ENCODE results near the gene NUDT1. TPM values are rescaled to one million over a fixed set of nuclear protein-coding genes. Genes with fewer than 3 reads are reported as not detected.

Gene NUDT1
- total RNA-seq, 2 donors from 2014 or later = 8.1 to 10.3 TPM

GRCh38 chr7:2242541-2243429 lies 759 bp downstream of the NUDT1 start:
- DNase-seq (peak in 1 of 2 donors; percentile 34), ATAC-seq (peak; percentile 37)
- intact Hi-C loops (cut with DNase I, micrococcal nuclease) = no loop called here

- DNase-seq (no peak), ATAC-seq (no peak)
- intact Hi-C loops (cut with DNase I, micrococcal nuclease) = no loop called here
These were observed 1.4 kb downstream of the NUDT1 start for GRCh38 chr7:2243458-2243857.

- ATAC-seq (no peak), DNase-seq (no peak)
- intact Hi-C loops (cut with DNase I, micrococcal nuclease) = no loop called here
These were observed 2.5 kb downstream of the NUDT1 start for GRCh38 chr7:2244404-2244995.

GRCh38 chr7:2245883-2246675 lies 4.1 kb downstream of the NUDT1 start:
- no peak for ATAC-seq
- intact Hi-C loops (cut with DNase I, micrococcal nuclease) = no loop called here
- DNase-seq = peak in 1 of 2 donors; percentile 44

- DNase-seq (no peak), ATAC-seq (peak; percentile 42)
- intact Hi-C loops (cut with DNase I, micrococcal nuclease) = no loop called here
These were observed 5.3 kb downstream of the NUDT1 start for GRCh38 chr7:2247141-2247995.

GRCh38 chr7:2248984-2249694 lies 7.1 kb downstream of the NUDT1 start:
- peak; percentile 39 to 61 for DNase-seq
- ATAC-seq = peak; percentile 25
- intact Hi-C loops (cut with DNase I, micrococcal nuclease) = no loop called here

GRCh38 chr7:2249744-2250323 lies 7.8 kb downstream of the NUDT1 start:
- intact Hi-C loops (cut with DNase I, micrococcal nuclease) = no loop called here
- DNase-seq = no peak
- no peak for ATAC-seq

GRCh38 chr7:2251381-2251780 lies 9.4 kb downstream of the NUDT1 start:
- intact Hi-C loops (cut with DNase I, micrococcal nuclease) = no loop called here
- DNase-seq (no peak), ATAC-seq (no peak)

- no peak for ATAC-seq
- intact Hi-C loops (cut with DNase I, micrococcal nuclease) = no loop called here
- no peak for DNase-seq
These were observed 10.1 kb downstream of the NUDT1 start for GRCh38 chr7:2251841-2252771.

GRCh38 chr7:2253021-2253420 lies 11.0 kb downstream of the NUDT1 start:
- no peak for ATAC-seq
- intact Hi-C loops (cut with DNase I, micrococcal nuclease) = no loop called here

GRCh38 chr7:2253525-2254244 lies 11.7 kb downstream of the NUDT1 start:
- no peak for DNase-seq
- no peak for ATAC-seq
- intact Hi-C loops (cut with DNase I, micrococcal nuclease) = no loop called here

More at GRCh38 chr7:2253021-2253420, 11.0 kb downstream of the NUDT1 start:
- DNase-seq = no peak

- intact Hi-C loops (cut with DNase I, micrococcal nuclease) = no loop called here
- no peak for DNase-seq
- ATAC-seq = no peak
These were observed 12.6 kb downstream of the NUDT1 start for GRCh38 chr7:2254429-2255144.

GRCh38 chr7:2255145-2256139 lies 13.4 kb downstream of the NUDT1 start:
- no peak for DNase-seq
- no peak for ATAC-seq
- intact Hi-C loops (cut with DNase I, micrococcal nuclease) = no loop called here

GRCh38 chr7:2256306-2257045 lies 14.4 kb downstream of the NUDT1 start:
- no peak for ATAC-seq
- no peak for DNase-seq
- intact Hi-C loops (cut with DNase I, micrococcal nuclease) = no loop called here
